Type B pancreatic cell (in vitro differentiated cells): Measurements from ENCODE around the gene TULP3. TPM values are rescaled to one million over a fixed set of nuclear protein-coding genes. Genes with fewer than 3 reads are reported as not detected.

Experiments
- DNase-seq: peaks from one replicate; pipeline ENCODE4 v3.0.0; 2021; ENCODE audit warnings: mixed read lengths; ENCODE audit not compliant: unreplicated experiment; ENCODE audit errors: extremely low spot score
- H3K27ac Mint-ChIP-seq: 2 replicates; pipeline ENCODE4 v1.8.0; 2021; ENCODE audit warnings: mild to moderate bottlenecking, mixed read lengths
- H3K27me3 Mint-ChIP-seq: 2 replicates; pipeline ENCODE4 v1.8.0; 2021; ENCODE audit warnings: mixed read lengths
- H3K36me3 Mint-ChIP-seq: 2 replicates; pipeline ENCODE4 v1.8.0; 2021; ENCODE audit warnings: mixed read lengths
- H3K4me1 Mint-ChIP-seq: one replicate; pipeline ENCODE4 v1.8.0; 2021; ENCODE audit warnings: mixed read lengths; ENCODE audit not compliant: unreplicated experiment
- H3K4me3 Mint-ChIP-seq: 2 replicates; pipeline ENCODE4 v1.8.0; 2021; ENCODE audit warnings: mild to moderate bottlenecking, mixed read lengths
- H3K9me3 Mint-ChIP-seq: 2 replicates; pipeline ENCODE4 v1.8.0; 2021; ENCODE audit warnings: mixed read lengths
- CTCF ChIP-seq: fragments of 200-600 bp; sonication (generic); conservative IDR thresholded peaks from 2 replicates; pipeline ENCODE4 v1.5.0; 2021; ENCODE audit warnings: antibody characterized with exemption, mild to moderate bottlenecking
- total RNA-seq: library from RNA; stranded (reverse); gene quantifications from 2 replicates; pipeline ENCODE4 v1.2.1, GENCODE V29; 2021; ENCODE audit warnings: low replicate concordance

The TULP3 gene
- total RNA-seq, 1 donor from 2014 or later: 26.5 TPM

- H3K9me3 Mint-ChIP-seq: peaks cover 4% of the 10 kb centered on the region
- no peaks in the 10 kb centered on the region for H3K4me1 Mint-ChIP-seq
- no peak for TF ChIP-seq CTCF
- H3K27ac Mint-ChIP-seq: no peak overlapping the region
- H3K36me3 Mint-ChIP-seq: peaks cover 14% of the 10 kb centered on the region
- no peak for DNase-seq
- no peaks in the 10 kb centered on the region for H3K27me3 Mint-ChIP-seq
- no peak overlapping the region for H3K4me3 Mint-ChIP-seq
Observed at GRCh38 chr12:2984249-2984648, 93.6 kb downstream of the TULP3 start.

- TF ChIP-seq CTCF: no peak
- Mint-ChIP-seq H3K27ac (no peak overlapping the region), H3K27me3 (no peaks in the 10 kb centered on the region), H3K36me3 (peaks cover 17% of the 10 kb centered on the region), H3K9me3 (peaks cover 4% of the 10 kb centered on the region), H3K4me1 (no peaks in the 10 kb centered on the region), H3K4me3 (no peak overlapping the region)
- no peak for DNase-seq
Observed at GRCh38 chr12:2984698-2985097, 94.0 kb downstream of the TULP3 start.

- no peaks in the 10 kb centered on the region for H3K27me3 Mint-ChIP-seq
- TF ChIP-seq CTCF: no peak
- DNase-seq: no peak
- no peak overlapping the region for H3K4me3 Mint-ChIP-seq
- H3K9me3 Mint-ChIP-seq: peaks cover 4% of the 10 kb centered on the region
- H3K36me3 Mint-ChIP-seq: peaks cover 20% of the 10 kb centered on the region
- H3K27ac Mint-ChIP-seq: no peak overlapping the region
- H3K4me1 Mint-ChIP-seq: no peaks in the 10 kb centered on the region
Observed at GRCh38 chr12:2986876-2987275, 96.2 kb downstream of the TULP3 start.

GRCh38 chr12:2988494-2988893, 97.8 kb downstream of the TULP3 start:
- no peak for TF ChIP-seq CTCF
- Mint-ChIP-seq H3K9me3 (peaks cover 4% of the 10 kb centered on the region), H3K27me3 (no peaks in the 10 kb centered on the region), H3K36me3 (peaks cover 20% of the 10 kb centered on the region), H3K4me3 (no peak overlapping the region), H3K27ac (no peak overlapping the region), H3K4me1 (no peaks in the 10 kb centered on the region)
- no peak for DNase-seq

Other genes starting within 250 kb of the TULP3 start
- gene FKBP4, start 95.9 kb upstream of the TULP3 start, total RNA-seq: 127 and 283 TPM in 2 replicates
- gene ITFG2, start 78.2 kb upstream of the TULP3 start, total RNA-seq: 41.8 and 85.8 TPM in 2 replicates
- gene NRIP2, start 55.9 kb upstream of the TULP3 start, total RNA-seq: 1.2 TPM in 1 of 2 replicates, not detected in the other
- gene TEX52, start 33.9 kb upstream of the TULP3 start, total RNA-seq: not detected in 2 replicates
- 53.9 and 68.6 TPM in 2 replicates for gene FOXM1, start 13.7 kb upstream of the TULP3 start, total RNA-seq
- 46.8 and 51.7 TPM in 2 replicates for gene RHNO1, start 13.7 kb upstream of the TULP3 start, total RNA-seq
- gene TEAD4, start 68.5 kb downstream of the TULP3 start, total RNA-seq: 10.8 and 21.6 TPM in 2 replicates
- 30.7 and 31.7 TPM in 2 replicates for gene TSPAN9, start 186.5 kb downstream of the TULP3 start, total RNA-seq